HCT116 (cell line): ENCODE measurements around the gene SBF2. TPM values are rescaled to one million over a fixed set of nuclear protein-coding genes. Genes with fewer than 3 reads are reported as not detected.

Experiments
- ATAC-seq: fragments of 200-7000 bp; cut with Tn5 transposase; 2 replicates; pipeline ENCODE4 v1.9.1; 2020; ENCODE audit warnings: mild to moderate bottlenecking, moderate library complexity
- BruUV-seq: library from RNA; stranded (reverse); fragments of 400-500 nt; replicated peaks from 2 replicates; lab custom pipeline; 2021; lab: Mats Ljungman, UMichigan
- CTCF ChIA-PET: fragments of 300-600 bp; sonication (Branson Sonifier 250); formaldehyde crosslinking; loops from one replicate; lab custom pipeline; 2021; ENCODE audit warnings: antibody characterized with exemption; lab: Charles Lee
- POLR2A ChIA-PET: fragments of 300-600, 350-600 bp; sonication (Branson Sonifier 250); formaldehyde crosslinking; loops from one replicate; lab custom pipeline; 2021; ENCODE audit warnings: antibody characterized with exemption; lab: Charles Lee
- RAD21 ChIA-PET, 2 experiments: fragments of 300-600 bp; sonication (Branson Sonifier 250); formaldehyde crosslinking; loops; one replicate each; lab custom pipeline; 2023; ENCODE audit warnings: low total read pairs in 2 of 2; ENCODE audit not compliant: uncharacterized antibody in 2 of 2, unreplicated experiment in 2 of 2, low non-redundant PET in 1 of 2; lab: Charles Lee
- DNase-seq: peaks from one replicate; pipeline ENCODE4 v3.0.0-alpha.2; 2010; ENCODE audit warnings: low read depth, low spot score
- H2AFZ ChIP-seq: fragments of 200-600 bp; shearing (Covaris generic), sonication (generic); 2 replicates; pipeline ENCODE4 v1.6.1; 2017; ENCODE audit warnings: low read depth, mixed run types, mixed read lengths, antibody characterized with exemption, low read length; ENCODE audit not compliant: poor library complexity, severe bottlenecking
- H3K27ac ChIP-seq: 2 replicates; pipeline ENCODE4 v1.5.1; 2012; ENCODE audit warnings: low read depth, low read length
- H3K27me3 ChIP-seq: fragments of 200-600 bp; sonication (generic); 2 replicates; pipeline ENCODE4 v1.6.1; 2016; ENCODE audit warnings: mixed run types, low read length, mixed read lengths; ENCODE audit not compliant: insufficient read depth
- H3K36me3 ChIP-seq, 2 experiments: fragments of 200-500 bp in 1 of 2; fragments of 200-600 bp in 1 of 2; sonication (Bioruptor generic) in 1 of 2; sonication (generic) in 1 of 2; 2 replicates each; pipeline versions ENCODE4 v1.5.1 to v1.6.1; 2014 to 2016; ENCODE audit warnings: low read length in 2 of 2, inconsistent platforms in 1 of 2, mixed read lengths in 1 of 2, mixed run types in 1 of 2; ENCODE audit not compliant: insufficient read depth in 2 of 2, control insufficient read depth in 1 of 2
- H3K4me1 ChIP-seq, 2 experiments: fragments of 200-600 bp in 1 of 2; sonication (generic) in 1 of 2; 2 replicates each; pipeline versions ENCODE4 v1.5.1 to v1.6.1; 2012 to 2017; ENCODE audit warnings: low read length in 2 of 2, inconsistent platforms in 1 of 2, mild to moderate bottlenecking in 1 of 2, mixed read lengths in 1 of 2, mixed run types in 1 of 2, moderate library complexity in 1 of 2; ENCODE audit not compliant: insufficient read depth in 2 of 2, control insufficient read depth in 1 of 2
- H3K4me2 ChIP-seq: fragments of 200-600 bp; sonication (generic); 2 replicates; pipeline ENCODE4 v1.6.1; 2017; ENCODE audit warnings: mixed run types, low read length, mixed read lengths
- H3K4me3 ChIP-seq, 2 experiments: fragments of 200-600 bp in 1 of 2; sonication (generic) in 1 of 2; replicated peaks in 1 of 2; 2 replicates each; pipeline ENCODE4 v1.5.1; 2011 to 2016; ENCODE audit warnings: low read length in 2 of 2, control low read depth in 1 of 2, low read depth in 1 of 2, mild to moderate bottlenecking in 1 of 2, mixed read lengths in 1 of 2, mixed run types in 1 of 2
- H3K79me2 ChIP-seq: fragments of 200-600 bp; sonication (generic); 2 replicates; pipeline ENCODE4 v1.6.1; 2017; ENCODE audit warnings: mild to moderate bottlenecking, mixed run types, low read length, moderate library complexity, mixed read lengths; ENCODE audit not compliant: insufficient read depth
- H3K9ac ChIP-seq: fragments of 200-600 bp; sonication (generic); 2 replicates; pipeline ENCODE4 v1.6.1; 2016; ENCODE audit warnings: low read length, mixed read lengths
- H3K9me2 ChIP-seq: fragments of 200-600 bp; sonication (generic), shearing (Covaris generic); 2 replicates; pipeline ENCODE4 v1.6.1; 2017; ENCODE audit warnings: mixed run types, mild to moderate bottlenecking, moderate library complexity; ENCODE audit not compliant: insufficient read depth
- H3K9me3 ChIP-seq, 2 experiments: fragments of 200-500 bp in 1 of 2; fragments of 200-600 bp in 1 of 2; sonication (Bioruptor generic) in 1 of 2; sonication (generic) in 1 of 2; 2 replicates each; pipeline ENCODE4 v1.6.1; 2014 to 2017; ENCODE audit warnings: low read length in 2 of 2, mixed read lengths in 2 of 2, inconsistent platforms in 1 of 2, low read depth in 1 of 2, mild to moderate bottlenecking in 1 of 2, mixed run types in 1 of 2, moderate library complexity in 1 of 2; ENCODE audit not compliant: control insufficient read depth in 1 of 2, insufficient read depth in 1 of 2
- H4K20me1 ChIP-seq: fragments of 200-600 bp; sonication (generic), shearing (Covaris generic); 2 replicates; pipeline ENCODE4 v1.6.1; 2017; ENCODE audit warnings: mixed run types, mild to moderate bottlenecking, moderate library complexity; ENCODE audit not compliant: insufficient read depth
- EZH2 ChIP-seq: fragments of 200-600 bp; sonication (generic); IDR thresholded peaks from 2 replicates; pipeline ENCODE4 v1.6.1; 2017; ENCODE audit warnings: antibody characterized with exemption, mixed run types
- JUND ChIP-seq: IDR thresholded peaks from 2 replicates; pipeline ENCODE4 v1.6.1; 2012
- POLR2A ChIP-seq: IDR thresholded peaks from 2 replicates; pipeline ENCODE4 v1.7.0; 2011; ENCODE audit warnings: borderline replicate concordance; ENCODE audit not compliant: insufficient read depth, insufficient read length; ENCODE audit errors: extremely low read depth
- SIN3A ChIP-seq: IDR thresholded peaks from 2 replicates; pipeline ENCODE4 v1.6.1; 2012; ENCODE audit warnings: low read depth
- SP1 ChIP-seq: IDR thresholded peaks from 2 replicates; pipeline ENCODE4 v1.6.1; 2012; ENCODE audit warnings: low read depth
- TCF7L2 ChIP-seq: IDR thresholded peaks from 2 replicates; pipeline ENCODE4 v1.7.0; 2011; ENCODE audit warnings: borderline replicate concordance, inconsistent platforms; ENCODE audit not compliant: insufficient read depth, insufficient read length; ENCODE audit errors: extremely low read depth
- ZFX ChIP-seq: fragments of 450-650 bp; IDR thresholded peaks from 2 replicates; pipeline ENCODE4 v1.6.1; 2017
- ZNF274 ChIP-seq: fragments of 200-500 bp; sonication (Bioruptor generic); IDR thresholded peaks from 2 replicates; pipeline ENCODE4 v1.6.1; 2014; ENCODE audit warnings: mild to moderate bottlenecking, low read depth, low read length, inconsistent platforms
- intact Hi-C: fragments of 100-400 bp; cut with micrococcal nuclease; formaldehyde crosslinking; loops from 2 replicates; pipeline ENCODE4 v1.10.0; 2022
- total RNA-seq: library from RNA; stranded (reverse); gene quantifications from one replicate; pipeline ENCODE4 v1.2.1, GENCODE V29; 2021; ENCODE audit not compliant: unreplicated experiment
- TF ChIP-seq, protein P1 (sequence below): IDR thresholded peaks from 2 replicates; pipeline ENCODE4 v1.6.1; 2012
- TF ChIP-seq, protein P2 (sequence below): IDR thresholded peaks from 2 replicates; pipeline ENCODE4 v1.6.1; 2012; ENCODE audit warnings: low read depth
- TF ChIP-seq, protein P3 (sequence below): IDR thresholded peaks from 2 replicates; pipeline ENCODE4 v1.6.1; 2012
- TF ChIP-seq, protein P4 (sequence below), 3 experiments: fragments of 200-600 bp in 1 of 3; sonication (generic) in 1 of 3; IDR thresholded peaks in 2 of 3; conservative IDR thresholded peaks in 1 of 3; 2 replicates each; pipeline ENCODE4 v1.5.1; 2012 to 2017; ENCODE audit warnings: low read depth in 2 of 3, low read length in 2 of 3, antibody characterized with exemption in 1 of 3, borderline replicate concordance in 1 of 3, control low read depth in 1 of 3, mild to moderate bottlenecking in 1 of 3, mixed read lengths in 1 of 3, mixed run types in 1 of 3, moderate library complexity in 1 of 3; ENCODE audit not compliant: insufficient read depth in 1 of 3

SBF2 gene
- total RNA-seq, 1 experiment from 2014 or later: 35.0 TPM

DNA sequence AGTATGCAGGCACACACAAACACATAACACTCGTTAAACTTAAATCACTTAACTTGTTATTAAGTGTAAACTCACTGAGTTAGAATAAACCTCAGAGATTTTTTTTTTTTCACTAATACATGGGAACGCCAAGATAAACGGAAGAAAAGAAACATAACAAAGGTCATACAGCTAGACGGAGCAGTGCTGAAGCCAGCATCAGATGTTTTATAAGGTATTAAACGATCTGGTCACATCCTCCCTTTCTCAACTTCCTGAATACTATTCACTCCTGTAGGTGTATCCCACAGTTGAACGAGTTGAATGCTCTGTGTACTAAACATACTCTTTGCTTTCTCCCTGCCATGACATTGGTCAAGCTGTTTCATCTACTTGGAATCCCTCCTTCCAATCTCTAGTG lies 418.2 kb downstream of the SBF2 start (continued):
- TF ChIP-seq, protein P1, sequence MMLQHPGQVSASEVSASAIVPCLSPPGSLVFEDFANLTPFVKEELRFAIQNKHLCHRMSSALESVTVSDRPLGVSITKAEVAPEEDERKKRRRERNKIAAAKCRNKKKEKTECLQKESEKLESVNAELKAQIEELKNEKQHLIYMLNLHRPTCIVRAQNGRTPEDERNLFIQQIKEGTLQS: no peak
- no peak for TF ChIP-seq POLR2A
- no peak for TF ChIP-seq SP1
- TF ChIP-seq, all 23 proteins: peak for 0

DNA sequence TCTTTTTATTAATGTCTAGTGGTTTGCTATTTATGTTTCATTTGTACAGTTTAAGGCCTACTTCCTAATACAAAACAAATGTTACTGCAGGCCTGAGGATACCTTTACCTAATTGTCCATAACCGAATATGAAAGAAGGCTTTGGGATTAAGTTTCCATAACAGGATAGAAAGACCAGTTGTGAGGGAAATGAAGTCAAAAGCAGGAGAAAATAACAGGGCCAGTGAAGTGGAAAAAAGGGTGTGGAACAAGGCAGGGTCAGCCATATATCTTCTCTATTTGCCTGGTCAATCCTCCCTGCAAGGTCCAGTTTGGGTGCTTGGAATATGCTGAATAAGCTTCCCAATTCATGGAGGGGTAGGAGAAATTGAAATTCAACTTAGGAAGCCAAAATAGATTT lies 418.6 kb downstream of the SBF2 start:
- H3K9me3 ChIP-seq: peaks cover 0 to 4% of the 10 kb centered on the region in 2 experiments; a peak in 1 of 4 replicates
- ChIA-PET POLR2A (no interaction called here), RAD21 (no interaction called here)
- no peak for DNase-seq
- no peak overlapping the region for H2AFZ ChIP-seq
- no peak overlapping the region for H3K27ac ChIP-seq
- H3K9ac ChIP-seq: no peak overlapping the region
- no peaks in the 10 kb centered on the region for H3K27me3 ChIP-seq
- no peak overlapping the region for H3K4me3 ChIP-seq
- no peaks in the 10 kb centered on the region for H3K36me3 ChIP-seq
- H3K4me2 ChIP-seq: no peak overlapping the region
- no peak for TF ChIP-seq EZH2
- TF ChIP-seq, all 23 proteins: peak for 0
- Histone ChIP-seq H3K9me2 (no peaks in the 10 kb centered on the region), H3K79me2 (no peaks in the 10 kb centered on the region), H4K20me1 (no peaks in the 10 kb centered on the region), H3K4me1 (no peaks in the 10 kb centered on the region)
- intact Hi-C loops: no loop called here
- no TSS peak for BruUV-seq
- CTCF ChIA-PET: no interaction called here
- no peak for ATAC-seq

DNA sequence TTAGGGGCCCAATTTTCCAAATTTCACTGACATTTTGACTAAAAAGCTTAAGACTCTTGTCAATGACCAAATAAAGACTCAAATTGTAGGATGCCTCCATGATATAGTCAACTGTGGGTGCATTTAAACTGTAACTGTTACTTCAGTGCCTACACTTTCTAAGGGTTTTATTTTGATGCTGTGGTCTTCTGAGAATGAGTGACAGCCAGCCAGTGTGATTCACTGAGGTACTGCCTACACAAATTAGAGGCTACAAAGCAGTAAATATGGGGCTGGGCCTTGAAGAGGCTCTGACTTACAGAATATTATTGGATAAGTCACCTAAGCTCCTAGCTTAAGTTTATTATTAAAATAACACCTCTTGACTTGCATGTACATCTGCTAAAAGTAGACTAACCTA lies 419.6 kb downstream of the SBF2 start:
- H3K27ac ChIP-seq: no peak overlapping the region
- ChIA-PET CTCF (no interaction called here), POLR2A (interaction anchor here (1.2 kb wide), 1 partner anchor 94 kb away, joined by 3 read pairs; no protein-coding TSS in a partner anchor), RAD21 (no interaction called here)
- BruUV-seq: no TSS peak
- no peaks in the 10 kb centered on the region for H4K20me1 ChIP-seq
- no peaks in the 10 kb centered on the region for H3K4me1 ChIP-seq
- no peak overlapping the region for H2AFZ ChIP-seq
- intact Hi-C loops: no loop called here
- no peaks in the 10 kb centered on the region for H3K36me3 ChIP-seq
- H3K79me2 ChIP-seq: no peaks in the 10 kb centered on the region
- no peak overlapping the region for H3K4me3 ChIP-seq
- no peak for DNase-seq
- no peaks in the 10 kb centered on the region for H3K9me2 ChIP-seq
- H3K9ac ChIP-seq: no peak overlapping the region
- ATAC-seq: no peak
- no peak overlapping the region for H3K4me2 ChIP-seq
- peaks cover 0 to 4% of the 10 kb centered on the region in 2 experiments; a peak in 1 of 4 replicates for H3K9me3 ChIP-seq
- no peaks in the 10 kb centered on the region for H3K27me3 ChIP-seq
- TF ChIP-seq, protein P2, sequence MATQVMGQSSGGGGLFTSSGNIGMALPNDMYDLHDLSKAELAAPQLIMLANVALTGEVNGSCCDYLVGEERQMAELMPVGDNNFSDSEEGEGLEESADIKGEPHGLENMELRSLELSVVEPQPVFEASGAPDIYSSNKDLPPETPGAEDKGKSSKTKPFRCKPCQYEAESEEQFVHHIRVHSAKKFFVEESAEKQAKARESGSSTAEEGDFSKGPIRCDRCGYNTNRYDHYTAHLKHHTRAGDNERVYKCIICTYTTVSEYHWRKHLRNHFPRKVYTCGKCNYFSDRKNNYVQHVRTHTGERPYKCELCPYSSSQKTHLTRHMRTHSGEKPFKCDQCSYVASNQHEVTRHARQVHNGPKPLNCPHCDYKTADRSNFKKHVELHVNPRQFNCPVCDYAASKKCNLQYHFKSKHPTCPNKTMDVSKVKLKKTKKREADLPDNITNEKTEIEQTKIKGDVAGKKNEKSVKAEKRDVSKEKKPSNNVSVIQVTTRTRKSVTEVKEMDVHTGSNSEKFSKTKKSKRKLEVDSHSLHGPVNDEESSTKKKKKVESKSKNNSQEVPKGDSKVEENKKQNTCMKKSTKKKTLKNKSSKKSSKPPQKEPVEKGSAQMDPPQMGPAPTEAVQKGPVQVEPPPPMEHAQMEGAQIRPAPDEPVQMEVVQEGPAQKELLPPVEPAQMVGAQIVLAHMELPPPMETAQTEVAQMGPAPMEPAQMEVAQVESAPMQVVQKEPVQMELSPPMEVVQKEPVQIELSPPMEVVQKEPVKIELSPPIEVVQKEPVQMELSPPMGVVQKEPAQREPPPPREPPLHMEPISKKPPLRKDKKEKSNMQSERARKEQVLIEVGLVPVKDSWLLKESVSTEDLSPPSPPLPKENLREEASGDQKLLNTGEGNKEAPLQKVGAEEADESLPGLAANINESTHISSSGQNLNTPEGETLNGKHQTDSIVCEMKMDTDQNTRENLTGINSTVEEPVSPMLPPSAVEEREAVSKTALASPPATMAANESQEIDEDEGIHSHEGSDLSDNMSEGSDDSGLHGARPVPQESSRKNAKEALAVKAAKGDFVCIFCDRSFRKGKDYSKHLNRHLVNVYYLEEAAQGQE: no peak
- no peak for TF ChIP-seq TCF7L2
- TF ChIP-seq, protein P1: no peak
- no peak for TF ChIP-seq ZFX
- TF ChIP-seq, protein P3, sequence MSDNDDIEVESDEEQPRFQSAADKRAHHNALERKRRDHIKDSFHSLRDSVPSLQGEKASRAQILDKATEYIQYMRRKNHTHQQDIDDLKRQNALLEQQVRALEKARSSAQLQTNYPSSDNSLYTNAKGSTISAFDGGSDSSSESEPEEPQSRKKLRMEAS: no peak
- no peak for TF ChIP-seq SIN3A
- TF ChIP-seq SP1: no peak
- TF ChIP-seq, protein P4, sequence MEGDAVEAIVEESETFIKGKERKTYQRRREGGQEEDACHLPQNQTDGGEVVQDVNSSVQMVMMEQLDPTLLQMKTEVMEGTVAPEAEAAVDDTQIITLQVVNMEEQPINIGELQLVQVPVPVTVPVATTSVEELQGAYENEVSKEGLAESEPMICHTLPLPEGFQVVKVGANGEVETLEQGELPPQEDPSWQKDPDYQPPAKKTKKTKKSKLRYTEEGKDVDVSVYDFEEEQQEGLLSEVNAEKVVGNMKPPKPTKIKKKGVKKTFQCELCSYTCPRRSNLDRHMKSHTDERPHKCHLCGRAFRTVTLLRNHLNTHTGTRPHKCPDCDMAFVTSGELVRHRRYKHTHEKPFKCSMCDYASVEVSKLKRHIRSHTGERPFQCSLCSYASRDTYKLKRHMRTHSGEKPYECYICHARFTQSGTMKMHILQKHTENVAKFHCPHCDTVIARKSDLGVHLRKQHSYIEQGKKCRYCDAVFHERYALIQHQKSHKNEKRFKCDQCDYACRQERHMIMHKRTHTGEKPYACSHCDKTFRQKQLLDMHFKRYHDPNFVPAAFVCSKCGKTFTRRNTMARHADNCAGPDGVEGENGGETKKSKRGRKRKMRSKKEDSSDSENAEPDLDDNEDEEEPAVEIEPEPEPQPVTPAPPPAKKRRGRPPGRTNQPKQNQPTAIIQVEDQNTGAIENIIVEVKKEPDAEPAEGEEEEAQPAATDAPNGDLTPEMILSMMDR (IDR thresholded peaks at IDR 0.05 in 2 of 3, conservative IDR thresholded peaks at IDR 0.05 in 1 of 3; ENCODE audit: borderline replicate concordance in 1 of 3, insufficient read depth in 1 of 3, low read depth in 2 of 3, low read length in 2 of 3): no peak
- TF ChIP-seq JUND: no peak
- no peak for TF ChIP-seq ZNF274
- no peak for TF ChIP-seq POLR2A
- TF ChIP-seq EZH2: no peak
